Hepatocyte (in vitro differentiated cells): ENCODE results near the gene UBE2N. TPM values are rescaled to one million over a fixed set of nuclear protein-coding genes. Genes with fewer than 3 reads are reported as not detected.
A peak's percentile ranks its signal among the peaks of the same experiment; 100 is the strongest.
"Not testable (repeated sequence)": the region's sequence is repeated elsewhere in the genome, so short reads cannot be mapped to it uniquely, and the experiment has no call there.

Source experiments
- DNase-seq: peaks from one replicate; pipeline ENCODE4 v3.0.0-alpha.2; 2016; ENCODE audit warnings: low spot score
- H2AFZ ChIP-seq: fragments of 200-600 bp; sonication (generic); 2 replicates; pipeline ENCODE4 v1.6.0; 2016; ENCODE audit warnings: antibody characterized with exemption, mild to moderate bottlenecking
- H3K27ac ChIP-seq: fragments of 200-600 bp; sonication (generic); 2 replicates; pipeline ENCODE4 v1.5.1; 2016; ENCODE audit warnings: mild to moderate bottlenecking
- H3K27me3 ChIP-seq: fragments of 200-600 bp; sonication (generic); 2 replicates; pipeline ENCODE4 v1.6.1; 2016
- H3K36me3 ChIP-seq: fragments of 200-600 bp; sonication (generic); replicated peaks from 2 replicates; pipeline ENCODE4 v1.5.1; 2016; ENCODE audit warnings: low read depth; ENCODE audit not compliant: insufficient read depth
- H3K4me1 ChIP-seq: fragments of 200-600 bp; sonication (generic); 2 replicates; pipeline ENCODE4 v1.5.1; 2016; ENCODE audit warnings: mild to moderate bottlenecking, moderate library complexity; ENCODE audit not compliant: insufficient read depth
- H3K4me2 ChIP-seq: fragments of 200-600 bp; sonication (generic); 2 replicates; pipeline ENCODE4 v1.6.0; 2016
- H3K4me3 ChIP-seq: fragments of 200-600 bp; sonication (generic); 2 replicates; pipeline ENCODE4 v1.5.1; 2016; ENCODE audit warnings: mild to moderate bottlenecking
- H3K79me2 ChIP-seq: fragments of 200-600 bp; sonication (generic); 2 replicates; pipeline ENCODE4 v1.6.0; 2017; ENCODE audit warnings: mild to moderate bottlenecking
- H3K9me2 ChIP-seq: fragments of 200-600 bp; sonication (generic); replicated peaks from 2 replicates; pipeline ENCODE4 v1.6.0; 2017; ENCODE audit warnings: mild to moderate bottlenecking; ENCODE audit not compliant: insufficient read depth
- H3K9me3 ChIP-seq: fragments of 200-600 bp; sonication (generic); 2 replicates; pipeline ENCODE4 v1.5.1; 2016; ENCODE audit warnings: low read depth, mild to moderate bottlenecking
- H4K20me1 ChIP-seq: fragments of 200-600 bp; sonication (generic); 2 replicates; pipeline ENCODE4 v1.6.0; 2016; ENCODE audit warnings: mild to moderate bottlenecking; ENCODE audit not compliant: insufficient read depth, poor library complexity, severe bottlenecking
- CTCF ChIP-seq: fragments of 200-600 bp; sonication (generic); IDR thresholded peaks from 2 replicates; pipeline ENCODE4 v1.5.1; 2016; ENCODE audit warnings: antibody characterized with exemption, mild to moderate bottlenecking; ENCODE audit not compliant: poor library complexity
- EZH2 ChIP-seq: fragments of 200-600 bp; sonication (generic); IDR thresholded peaks from 2 replicates; pipeline ENCODE4 v1.6.1; 2016; ENCODE audit warnings: antibody characterized with exemption, mild to moderate bottlenecking, borderline replicate concordance
- EZH2phosphoT487 ChIP-seq: fragments of 200-600 bp; sonication (generic); IDR thresholded peaks from one replicate; pipeline ENCODE4 v1.6.1; 2018; ENCODE audit warnings: antibody characterized with exemption, mild to moderate bottlenecking, low read depth, moderate library complexity; ENCODE audit not compliant: unreplicated experiment, severe bottlenecking
- WGBS: methylation state at CpG from one replicate; pipeline ENCODE4 v1.1.6; 2016; ENCODE audit warnings: low lambda C conversion rate; ENCODE audit errors: missing lambda C conversion rate; 5-methylcytosine and 5-hydroxymethylcytosine counted together
- polyA plus RNA-seq: library from polyadenylated mRNA; unstranded; fragments of >200 nt; fragmentation: Nextera tagmentation; extraction: Ambion mirVana; gene quantifications from 2 replicates; pipeline ENCODE4 v1.2.1, GENCODE V29; 2016
- total RNA-seq: library from RNA; depleted of rRNA; stranded (reverse); fragments of >200 nt; gene quantifications from 2 replicates; pipeline ENCODE4 v1.2.3, GENCODE V29; 2014

The UBE2N gene
- total and polyA plus RNA-seq, 2 experiments from 2014 or later: 59.1 to 121 TPM

- no peaks in the 10 kb centered on the region for H3K27me3 ChIP-seq
- peaks cover 3% of the 10 kb centered on the region for H3K36me3 ChIP-seq
- H3K4me3 ChIP-seq: no peak overlapping the region
- no peak for TF ChIP-seq EZH2
- TF ChIP-seq CTCF: no peak
- TF ChIP-seq EZH2phosphoT487: no peak
- peak overlapping the region; percentile 37 for H3K27ac ChIP-seq
- no peak overlapping the region for H2AFZ ChIP-seq
- H3K4me2 ChIP-seq: no peak overlapping the region
- 89% methylated on average over 6 of the region's 6 CpGs for WGBS
- no peaks in the 10 kb centered on the region for H3K4me1 ChIP-seq
- no peak for DNase-seq
- no peaks in the 10 kb centered on the region for H3K9me2 ChIP-seq
- H3K9me3 ChIP-seq: no peaks in the 10 kb centered on the region
- H3K79me2 ChIP-seq: peaks cover 5% of the 10 kb centered on the region
- no peaks in the 10 kb centered on the region for H4K20me1 ChIP-seq
These were observed 36.5 kb downstream of the UBE2N start for GRCh38 chr12:93404961-93405849.

- Histone ChIP-seq H3K27me3 (no peaks in the 10 kb centered on the region), H3K4me3 (no peak overlapping the region), H3K4me1 (no peaks in the 10 kb centered on the region), H3K9me2 (no peaks in the 10 kb centered on the region), H3K36me3 (no peaks in the 10 kb centered on the region), H2AFZ (no peak overlapping the region), H4K20me1 (no peaks in the 10 kb centered on the region), H3K27ac (peak overlapping the region; percentile 37), H3K79me2 (peaks cover 3% of the 10 kb centered on the region), H3K9me3 (no peaks in the 10 kb centered on the region), H3K4me2 (no peak overlapping the region)
- TF ChIP-seq EZH2 (no peak), CTCF (no peak), EZH2phosphoT487 (no peak)
- no peak for DNase-seq
- 81% methylated on average over 7 of the region's 7 CpGs for WGBS
These were observed 37.6 kb downstream of the UBE2N start for GRCh38 chr12:93403988-93404803.

- DNase-seq: no peak
- Histone ChIP-seq H3K79me2 (peaks cover 9% of the 10 kb centered on the region), H3K36me3 (peaks cover 3% of the 10 kb centered on the region), H3K9me2 (no peaks in the 10 kb centered on the region), H3K4me3 (no peak overlapping the region), H3K4me2 (no peak overlapping the region), H3K27me3 (no peaks in the 10 kb centered on the region), H3K4me1 (peaks cover 1% of the 10 kb centered on the region), H2AFZ (no peak overlapping the region), H3K27ac (peak overlapping the region; percentile 8), H4K20me1 (peaks cover 1% of the 10 kb centered on the region), H3K9me3 (no peaks in the 10 kb centered on the region)
- 92% methylated on average over 11 of the region's 11 CpGs for WGBS
- TF ChIP-seq CTCF (no peak), EZH2 (no peak), EZH2phosphoT487 (no peak)
These were observed 39.1 kb downstream of the UBE2N start for GRCh38 chr12:93402333-93403311.

GRCh38 chr12:93399183-93399863, 42.4 kb downstream of the UBE2N start:
- not testable (repeated sequence) for DNase-seq, H3K9me3 ChIP-seq, H3K4me3 ChIP-seq, H2AFZ ChIP-seq, H3K36me3 ChIP-seq, H3K27ac ChIP-seq, H3K9me2 ChIP-seq, H3K4me2 ChIP-seq, H3K27me3 ChIP-seq
- Histone ChIP-seq H3K4me1 (peaks cover 13% of the 10 kb centered on the region), H3K79me2 (peaks cover 42% of the 10 kb centered on the region), H4K20me1 (peaks cover 24% of the 10 kb centered on the region)
- no CpG with 5 or more reads among the region's 5 CpGs for WGBS
